Rectal smooth muscle tissue (tissue), 1 donor: ENCODE measurements around the gene CD109.

ENCODE experiments used
- H3K27ac ChIP-seq: one replicate; pipeline ENCODE4 v1.7.0; 2013; ENCODE audit warnings: low read depth, low read length, inconsistent platforms
- H3K27me3 ChIP-seq: one replicate; pipeline ENCODE4 v1.7.0; 2013; ENCODE audit warnings: low read length; ENCODE audit not compliant: control insufficient read depth, insufficient read depth
- H3K36me3 ChIP-seq: one replicate; pipeline ENCODE4 v1.7.0; 2013; ENCODE audit warnings: low read length; ENCODE audit not compliant: control insufficient read depth, insufficient read depth
- H3K4me1 ChIP-seq: one replicate; pipeline ENCODE4 v1.7.0; 2013; ENCODE audit warnings: low read length; ENCODE audit not compliant: control insufficient read depth, insufficient read depth
- H3K4me3 ChIP-seq: one replicate; pipeline ENCODE4 v1.7.0; 2013; ENCODE audit warnings: low read length
- H3K9ac ChIP-seq: one replicate; pipeline ENCODE4 v1.7.0; 2013; ENCODE audit warnings: low read length

CD109 gene

DNA sequence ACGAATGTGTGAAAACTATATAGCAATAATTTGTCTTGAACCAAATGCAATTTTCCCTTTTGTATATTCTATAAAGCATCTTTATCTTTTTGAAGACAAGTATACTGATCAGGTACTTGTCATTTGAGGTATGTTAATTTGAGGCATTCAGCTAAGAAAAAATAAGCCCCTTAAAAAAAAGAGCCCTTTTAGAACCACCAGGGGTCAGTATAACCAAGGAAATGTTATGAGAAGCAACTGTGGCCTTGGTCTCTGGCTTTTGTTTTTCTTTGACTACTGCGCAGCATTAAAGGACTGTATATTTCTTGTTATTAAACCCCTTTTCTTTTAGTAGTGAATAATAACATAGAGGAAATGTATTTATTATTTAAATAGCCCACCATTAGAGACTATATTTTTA lies 43.1 kb downstream of the CD109 start:
- peaks cover 7% of the 10 kb centered on the region for H3K4me1 ChIP-seq
- no peaks in the 10 kb centered on the region for H3K36me3 ChIP-seq
- H3K9ac ChIP-seq = no peak overlapping the region
- H3K27me3 ChIP-seq = no peaks in the 10 kb centered on the region
- H3K4me3 ChIP-seq = no peak overlapping the region
- H3K27ac ChIP-seq = no peak overlapping the region

DNA sequence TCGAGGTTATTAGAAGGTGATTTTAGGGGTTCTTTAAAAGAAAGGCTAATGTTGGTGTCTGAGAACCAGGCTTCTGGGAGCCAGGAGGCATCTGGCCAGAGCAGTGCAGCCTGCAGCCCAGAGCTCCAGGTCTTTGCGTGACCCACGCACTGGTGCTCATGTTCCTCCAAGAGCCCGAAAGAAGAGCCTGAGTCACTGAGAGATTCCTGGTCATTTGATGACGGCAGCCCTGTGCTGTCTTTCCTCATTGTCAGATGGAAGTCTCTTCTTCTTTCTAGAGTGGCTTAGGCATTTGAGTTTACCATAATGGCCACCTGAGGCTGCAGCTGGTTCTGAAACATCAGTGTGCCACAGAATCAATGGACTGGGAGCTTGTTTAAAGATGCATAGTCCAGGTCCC lies 46.4 kb downstream of the CD109 start:
- H3K36me3 ChIP-seq = no peaks in the 10 kb centered on the region

DNA sequence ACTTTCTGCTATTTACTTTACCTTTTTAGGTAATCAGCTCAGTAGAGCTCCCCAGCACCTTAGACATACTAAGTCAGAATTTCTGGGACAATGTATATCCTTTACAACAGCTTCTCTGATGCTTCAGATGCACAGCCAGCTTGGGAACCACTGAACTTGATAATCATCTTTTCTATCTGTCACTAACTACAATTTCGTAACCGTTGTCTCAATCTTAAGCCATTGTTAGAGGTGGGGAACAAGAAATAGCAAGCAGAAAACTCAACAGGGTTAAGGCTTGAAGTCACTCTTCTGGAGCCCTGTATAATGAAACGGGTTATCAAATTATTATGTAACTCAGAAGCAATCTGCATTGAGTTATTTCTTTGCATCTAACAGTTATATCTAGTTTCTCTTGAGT lies 47.1 kb downstream of the CD109 start:
- peaks cover 7% of the 10 kb centered on the region for H3K4me1 ChIP-seq
- H3K27ac ChIP-seq = peak overlapping the region; percentile 63
- peak overlapping the region; percentile 12 for H3K4me3 ChIP-seq
- no peaks in the 10 kb centered on the region for H3K36me3 ChIP-seq
- H3K9ac ChIP-seq = no peak overlapping the region
- no peaks in the 10 kb centered on the region for H3K27me3 ChIP-seq

More for the DNA sequence above, 46.4 kb downstream of the CD109 start:
- H3K4me1 ChIP-seq = peaks cover 7% of the 10 kb centered on the region
- H3K9ac ChIP-seq = no peak overlapping the region
- no peaks in the 10 kb centered on the region for H3K27me3 ChIP-seq
- no peak overlapping the region for H3K4me3 ChIP-seq
- peak overlapping the region; percentile 63 for H3K27ac ChIP-seq

DNA sequence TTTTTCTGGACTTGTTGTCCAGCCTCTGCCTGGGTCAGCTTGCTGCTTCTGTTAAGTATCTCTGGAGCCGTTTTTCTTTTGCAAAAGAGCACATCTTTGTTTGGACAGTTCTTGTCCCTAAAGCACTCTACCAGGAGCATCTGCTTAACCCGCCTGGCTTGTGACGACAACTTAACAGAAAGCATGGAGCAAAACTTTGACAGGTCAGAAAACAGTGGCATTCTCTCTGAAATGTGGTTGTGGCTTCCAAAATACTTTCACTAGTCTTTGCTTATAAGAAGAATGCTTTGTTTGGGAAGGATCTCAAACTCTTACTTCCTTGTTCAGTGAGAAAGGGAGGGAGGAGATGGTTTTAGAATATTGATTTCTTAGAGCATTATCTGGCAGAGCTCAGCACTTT lies 47.6 kb downstream of the CD109 start:
- H3K27me3 ChIP-seq = no peaks in the 10 kb centered on the region
- H3K27ac ChIP-seq = peak overlapping the region; percentile 63
- H3K4me3 ChIP-seq = peak overlapping the region; percentile 12
- H3K36me3 ChIP-seq = no peaks in the 10 kb centered on the region
- peaks cover 7% of the 10 kb centered on the region for H3K4me1 ChIP-seq
- H3K9ac ChIP-seq = no peak overlapping the region

DNA sequence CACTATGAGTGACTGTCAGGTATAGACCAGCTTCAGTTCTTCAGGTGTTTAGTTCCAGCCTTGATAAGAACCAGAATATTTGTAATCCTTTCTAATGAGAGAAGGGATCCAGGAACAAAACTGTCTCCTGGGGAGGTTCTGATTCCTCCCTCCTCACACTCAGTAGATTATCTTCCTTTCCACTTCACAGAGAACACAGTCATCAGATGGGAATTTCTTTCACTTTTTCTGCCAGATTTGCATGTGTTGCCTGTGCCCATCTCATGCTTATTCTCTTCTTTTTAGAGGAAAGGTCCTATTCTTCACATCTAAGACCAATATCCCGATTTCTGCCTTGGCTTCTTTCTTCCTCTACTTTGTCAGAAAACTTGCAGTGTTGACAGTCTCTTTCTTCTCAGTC lies 50.8 kb downstream of the CD109 start:
- Histone ChIP-seq H3K36me3 (no peaks in the 10 kb centered on the region), H3K4me1 (peaks cover 17% of the 10 kb centered on the region), H3K9ac (no peak overlapping the region), H3K27ac (no peak overlapping the region), H3K27me3 (no peaks in the 10 kb centered on the region), H3K4me3 (no peak overlapping the region)

DNA sequence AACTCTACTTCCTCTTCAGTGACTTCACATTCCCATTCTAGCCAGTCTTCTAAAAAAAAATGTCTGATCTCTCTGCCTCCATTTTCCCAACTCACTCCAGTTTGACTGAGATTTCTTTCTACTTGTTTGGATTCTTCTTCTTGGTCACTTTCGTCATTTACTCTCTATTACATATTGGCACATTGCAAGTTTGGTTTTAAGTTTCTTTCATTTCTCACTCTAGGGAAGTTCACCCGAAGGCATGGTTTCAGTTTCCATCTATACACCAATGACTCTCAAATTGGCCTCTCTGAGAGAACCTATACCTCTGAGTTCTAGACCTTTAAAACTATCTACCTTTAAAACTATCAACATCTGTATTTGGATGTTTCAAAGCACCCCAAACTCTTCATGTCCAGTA lies 51.3 kb downstream of the CD109 start:
- no peaks in the 10 kb centered on the region for H3K36me3 ChIP-seq
- no peak overlapping the region for H3K4me3 ChIP-seq
- H3K9ac ChIP-seq = no peak overlapping the region
- no peak overlapping the region for H3K27ac ChIP-seq
- H3K4me1 ChIP-seq = peaks cover 19% of the 10 kb centered on the region
- H3K27me3 ChIP-seq = no peaks in the 10 kb centered on the region

DNA sequence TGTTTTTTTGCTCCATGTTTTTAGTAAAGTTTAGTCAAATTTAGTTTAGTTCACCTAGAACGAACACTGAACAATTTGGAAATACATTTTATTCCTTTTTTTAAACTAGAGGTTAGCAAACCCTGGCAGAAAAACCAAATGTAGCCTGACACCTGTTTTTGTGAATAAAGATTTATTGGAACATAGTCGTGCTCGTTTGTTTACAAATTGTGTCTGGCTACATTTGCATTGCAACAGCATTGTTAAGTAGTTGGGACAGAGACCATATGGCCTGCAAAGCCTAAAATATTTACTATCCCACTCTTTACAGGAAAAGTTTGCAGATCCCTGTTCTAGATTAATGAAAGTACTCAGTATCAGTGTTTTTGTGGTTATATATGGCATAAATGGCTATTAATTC lies 56.9 kb downstream of the CD109 start:
- Histone ChIP-seq H3K36me3 (no peaks in the 10 kb centered on the region), H3K4me3 (no peak overlapping the region), H3K27ac (peak overlapping the region; percentile 64), H3K4me1 (peaks cover 12% of the 10 kb centered on the region), H3K27me3 (no peaks in the 10 kb centered on the region), H3K9ac (no peak overlapping the region)

DNA sequence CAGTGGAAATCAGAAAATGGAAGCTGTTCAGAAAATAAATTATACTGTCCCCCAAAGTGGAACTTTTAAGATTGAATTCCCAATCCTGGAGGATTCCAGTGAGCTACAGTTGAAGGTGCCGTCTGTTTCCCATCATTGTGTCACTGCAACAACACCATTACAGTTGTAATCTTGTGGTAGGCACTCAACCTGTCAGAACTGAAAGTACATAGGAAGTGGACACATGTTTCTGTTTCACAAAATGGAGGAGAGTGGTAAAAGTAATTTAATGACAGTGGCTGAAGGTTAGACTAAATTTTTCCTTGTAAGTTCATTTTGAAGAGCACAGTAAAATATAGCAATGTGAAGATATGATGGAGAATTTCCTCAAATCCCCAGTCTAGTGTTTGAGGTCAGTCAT lies 70.0 kb downstream of the CD109 start:
- H3K36me3 ChIP-seq = peaks cover 5% of the 10 kb centered on the region

DNA sequence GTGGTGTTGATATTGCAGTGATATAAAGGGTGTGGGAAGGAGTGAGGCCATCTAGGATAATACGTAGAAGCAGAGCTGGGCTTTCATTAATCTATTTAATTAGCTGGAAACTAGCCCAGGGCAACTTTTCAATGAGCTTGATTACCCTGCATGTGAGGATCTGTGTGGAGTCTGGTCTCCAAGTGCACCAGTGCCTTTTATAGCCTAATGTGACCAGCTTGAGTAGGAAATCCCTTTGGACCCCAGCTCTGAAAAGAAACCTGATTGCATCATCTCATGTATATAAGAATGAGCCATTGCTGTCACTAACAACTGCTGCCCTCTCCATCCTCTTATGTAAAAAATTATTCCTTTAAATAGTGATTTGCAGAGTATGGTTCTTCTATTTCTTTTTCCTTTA lies 72.6 kb downstream of the CD109 start:
- no peak overlapping the region for H3K4me3 ChIP-seq
- H3K27ac ChIP-seq = no peak overlapping the region
- H3K9ac ChIP-seq = no peak overlapping the region
- H3K36me3 ChIP-seq = peaks cover 5% of the 10 kb centered on the region
- no peaks in the 10 kb centered on the region for H3K4me1 ChIP-seq
- no peaks in the 10 kb centered on the region for H3K27me3 ChIP-seq

More for the DNA sequence above, 70.0 kb downstream of the CD109 start:
- H3K27ac ChIP-seq = no peak overlapping the region
- H3K4me1 ChIP-seq = no peaks in the 10 kb centered on the region
- H3K27me3 ChIP-seq = no peaks in the 10 kb centered on the region
- H3K4me3 ChIP-seq = no peak overlapping the region
- H3K9ac ChIP-seq = no peak overlapping the region

DNA sequence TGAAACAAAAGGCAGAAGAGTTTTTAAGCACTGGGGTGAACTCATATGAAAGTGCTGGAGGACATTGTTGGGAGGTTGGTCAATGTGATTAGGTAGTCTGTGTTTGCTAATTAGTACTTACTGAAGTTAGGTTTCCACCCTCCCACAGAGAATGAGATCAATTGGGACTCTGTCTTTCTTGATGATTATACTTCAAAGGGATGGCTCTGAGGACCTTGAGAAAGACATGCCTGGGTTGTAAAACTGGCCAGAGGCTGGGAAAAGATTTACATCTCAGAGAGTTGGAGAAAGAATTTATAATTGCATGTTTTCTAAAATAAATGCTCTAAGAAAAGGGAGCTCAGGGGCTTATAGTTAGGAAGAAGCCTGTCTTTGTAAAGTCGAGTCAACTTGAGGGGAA lies 74.0 kb downstream of the CD109 start:
- no peak overlapping the region for H3K27ac ChIP-seq
- no peak overlapping the region for H3K4me3 ChIP-seq
- H3K27me3 ChIP-seq = no peaks in the 10 kb centered on the region
- peaks cover 5% of the 10 kb centered on the region for H3K36me3 ChIP-seq
- H3K9ac ChIP-seq = no peak overlapping the region
- H3K4me1 ChIP-seq = peaks cover 7% of the 10 kb centered on the region

DNA sequence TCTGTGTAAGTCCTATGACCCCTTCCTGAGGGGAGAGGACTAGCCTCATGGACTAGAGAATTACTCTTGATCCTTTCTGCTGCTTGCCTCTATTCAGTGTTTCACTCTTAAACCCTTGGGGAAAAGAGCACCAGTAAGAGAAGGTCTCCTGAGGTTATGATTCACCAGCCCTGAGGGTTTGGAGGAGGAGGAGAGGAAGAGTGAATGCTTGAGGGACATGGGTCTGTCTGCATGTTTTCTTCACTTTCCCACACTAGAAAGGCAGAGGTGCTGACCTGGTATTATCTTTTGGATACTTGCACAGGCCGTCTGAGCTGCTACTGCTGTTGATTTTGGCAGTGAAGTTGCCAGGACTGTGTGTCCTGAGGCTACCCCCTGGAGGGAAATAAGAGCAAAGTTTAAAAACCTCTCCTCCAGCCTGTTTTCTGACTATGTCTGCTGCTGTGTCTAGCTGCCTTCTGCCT lies 78.3 kb downstream of the CD109 start:
- no peak overlapping the region for H3K9ac ChIP-seq
- H3K36me3 ChIP-seq = peaks cover 3% of the 10 kb centered on the region
- peak overlapping the region; percentile 21 for H3K4me3 ChIP-seq
- H3K27me3 ChIP-seq = no peaks in the 10 kb centered on the region
- peaks cover 7% of the 10 kb centered on the region for H3K4me1 ChIP-seq
- H3K27ac ChIP-seq = peak overlapping the region; percentile 70

DNA sequence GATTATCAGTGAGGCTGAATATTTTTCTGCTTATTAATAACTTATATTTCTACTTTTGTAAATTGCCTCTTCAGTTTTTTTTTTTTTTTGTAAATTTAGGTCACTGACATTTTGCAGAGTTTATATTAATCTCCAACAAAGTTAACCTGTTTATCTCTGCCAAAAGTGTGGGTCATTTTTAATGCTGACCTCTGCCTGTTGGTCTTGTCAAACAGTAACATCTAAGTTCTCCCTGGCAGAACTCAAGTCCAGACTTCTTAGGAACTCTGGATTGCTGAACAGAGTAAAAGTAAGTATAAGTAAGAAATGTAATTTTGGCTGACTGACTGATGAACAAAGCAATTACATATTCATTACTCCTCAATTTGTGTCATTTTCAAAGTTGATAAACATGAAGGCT lies 83.9 kb downstream of the CD109 start:
- Histone ChIP-seq H3K27me3 (no peaks in the 10 kb centered on the region), H3K36me3 (no peaks in the 10 kb centered on the region), H3K9ac (no peak overlapping the region), H3K4me3 (no peak overlapping the region), H3K4me1 (peaks cover 4% of the 10 kb centered on the region), H3K27ac (no peak overlapping the region)

DNA sequence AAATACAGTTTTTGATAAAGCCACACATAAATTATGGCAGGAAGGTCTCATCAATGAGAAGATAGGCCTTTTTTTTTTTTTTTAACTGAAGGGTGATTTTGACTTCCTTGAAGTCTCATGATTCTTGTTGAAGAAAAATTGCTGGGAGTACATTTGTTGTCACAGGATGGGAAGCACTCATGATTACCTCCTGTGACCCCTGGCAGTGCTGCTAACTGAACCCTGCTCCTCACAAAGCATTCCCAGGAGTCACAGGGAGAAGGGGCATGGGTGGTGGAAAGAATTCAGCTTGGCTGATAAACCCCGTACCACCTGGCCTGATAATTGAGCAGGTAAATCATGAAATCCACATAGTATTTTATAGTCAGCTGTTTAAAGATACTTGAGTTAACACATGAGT lies 86.9 kb downstream of the CD109 start:
- H3K9ac ChIP-seq = no peak overlapping the region
- no peak overlapping the region for H3K27ac ChIP-seq
- peaks cover 4% of the 10 kb centered on the region for H3K4me1 ChIP-seq
- no peak overlapping the region for H3K4me3 ChIP-seq
- no peaks in the 10 kb centered on the region for H3K27me3 ChIP-seq
- no peaks in the 10 kb centered on the region for H3K36me3 ChIP-seq
